GM19238 (cell line): Measurements from ENCODE around the gene DHX16.
"Not testable (repeated sequence)": the region's sequence is repeated elsewhere in the genome, so short reads cannot be mapped to it uniquely, and the experiment has no call there.

Source experiments
- DNase-seq: peaks from one replicate; pipeline ENCODE4 v3.0.0; 2011; ENCODE audit warnings: low spot score; ENCODE audit not compliant: insufficient read length

Gene DHX16

DNA sequence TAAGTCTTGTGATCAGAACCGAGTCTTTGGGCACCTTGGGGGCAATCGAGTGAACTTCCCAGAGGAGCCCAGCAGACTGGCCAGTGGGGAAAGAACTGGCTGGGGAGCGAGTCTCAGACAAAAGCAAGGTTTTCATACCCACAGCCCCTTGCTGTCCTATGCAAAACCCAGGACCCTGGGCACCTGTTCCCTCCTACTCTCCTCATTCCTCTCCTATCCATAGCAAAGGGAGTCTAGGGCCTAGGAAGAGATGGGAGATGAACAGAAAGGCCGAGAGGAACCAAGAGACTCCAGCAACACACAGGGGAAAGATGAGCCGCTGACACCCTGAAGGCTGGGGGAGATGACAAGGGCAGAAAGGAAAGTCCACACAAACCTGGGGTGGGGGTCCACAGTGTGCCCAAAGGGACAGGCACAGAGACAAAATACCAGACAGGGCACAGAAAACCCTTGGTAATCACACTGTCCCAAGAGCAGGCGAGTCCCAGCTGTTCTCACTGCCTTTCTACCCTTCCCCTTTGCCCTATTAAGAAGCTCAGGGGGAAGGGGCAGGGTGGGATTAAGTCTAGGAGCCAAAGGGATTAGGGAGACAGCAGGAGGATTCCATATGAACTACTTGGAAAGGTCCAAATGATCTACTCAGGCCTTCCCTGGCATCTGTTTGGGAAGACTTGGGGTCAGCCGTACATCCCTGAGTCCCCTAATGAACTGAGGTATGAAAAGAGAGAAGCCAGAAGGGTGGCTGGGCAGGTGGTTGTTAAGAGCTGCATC, 7.1 kb upstream of the DHX16 start:
- DNase-seq, result no peak

DNA sequence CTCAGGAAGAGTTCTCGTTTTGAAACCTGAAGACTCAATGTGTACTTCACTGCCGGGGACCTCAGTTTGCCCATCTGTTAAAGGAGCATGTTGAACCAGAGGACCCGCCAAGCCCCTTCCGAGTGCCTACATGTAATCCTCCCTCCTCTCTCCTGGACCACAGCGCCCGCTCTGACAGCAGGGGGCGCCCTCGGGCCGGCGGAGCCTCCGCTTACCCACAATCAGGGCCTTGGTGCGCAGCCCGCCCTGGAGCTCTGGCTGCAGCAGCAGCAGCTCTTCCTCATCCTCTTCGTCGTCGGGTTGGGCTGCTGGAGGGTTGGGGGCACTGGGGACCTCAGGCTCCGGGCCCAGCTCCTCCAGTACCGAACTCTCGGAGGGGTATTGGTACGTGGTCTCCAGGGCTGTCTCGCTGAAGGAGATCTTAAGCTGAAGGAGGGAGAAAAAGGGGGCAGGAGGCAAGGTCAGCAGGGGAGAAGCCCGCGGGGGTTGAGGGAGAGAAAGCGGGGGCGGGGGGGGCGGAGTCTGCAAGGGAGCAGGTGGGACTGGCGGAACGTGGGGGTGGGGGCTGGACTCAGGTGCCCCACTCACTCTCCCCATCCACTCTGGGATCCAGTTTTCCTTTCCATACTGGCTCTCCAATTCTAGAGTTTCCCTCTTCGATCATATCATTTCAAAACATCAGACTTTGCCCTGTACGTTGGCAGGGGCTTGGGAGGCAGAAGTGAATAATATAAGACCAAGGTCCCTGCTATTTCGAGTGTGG, 6.3 kb upstream of the DHX16 start:
- DNase-seq, result peak; percentile 81

DNA sequence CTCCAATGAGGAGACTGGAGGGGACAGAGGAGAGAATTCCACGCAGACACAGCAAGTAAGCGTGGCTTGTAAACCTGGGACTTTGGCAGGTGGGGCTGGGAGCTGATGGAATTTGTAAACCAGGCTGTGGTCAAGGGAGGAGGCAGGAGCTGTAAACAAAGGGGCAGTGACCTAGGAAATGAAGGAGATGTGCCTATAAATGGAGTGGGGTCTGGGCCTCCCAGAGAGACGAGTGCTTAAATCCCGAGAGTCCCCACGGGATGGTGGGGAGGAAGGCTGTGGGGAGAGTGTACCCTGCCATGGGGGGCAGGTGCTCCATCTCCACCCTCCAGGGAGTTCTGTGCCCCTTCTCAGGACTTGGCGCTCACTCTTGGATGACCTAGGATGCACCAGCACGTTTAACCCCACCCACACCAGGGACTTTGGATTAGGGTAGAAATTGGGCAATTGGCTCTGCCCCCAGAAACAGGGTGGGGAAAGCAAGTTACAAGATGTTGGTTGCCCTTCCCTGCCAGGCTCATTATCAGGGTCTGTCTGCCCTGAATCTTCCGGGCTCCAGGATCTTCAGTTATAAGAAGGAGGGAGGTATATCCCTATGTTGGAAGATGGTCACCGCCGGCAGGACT, 4.0 kb upstream of the DHX16 start:
- no peak for DNase-seq

DNA sequence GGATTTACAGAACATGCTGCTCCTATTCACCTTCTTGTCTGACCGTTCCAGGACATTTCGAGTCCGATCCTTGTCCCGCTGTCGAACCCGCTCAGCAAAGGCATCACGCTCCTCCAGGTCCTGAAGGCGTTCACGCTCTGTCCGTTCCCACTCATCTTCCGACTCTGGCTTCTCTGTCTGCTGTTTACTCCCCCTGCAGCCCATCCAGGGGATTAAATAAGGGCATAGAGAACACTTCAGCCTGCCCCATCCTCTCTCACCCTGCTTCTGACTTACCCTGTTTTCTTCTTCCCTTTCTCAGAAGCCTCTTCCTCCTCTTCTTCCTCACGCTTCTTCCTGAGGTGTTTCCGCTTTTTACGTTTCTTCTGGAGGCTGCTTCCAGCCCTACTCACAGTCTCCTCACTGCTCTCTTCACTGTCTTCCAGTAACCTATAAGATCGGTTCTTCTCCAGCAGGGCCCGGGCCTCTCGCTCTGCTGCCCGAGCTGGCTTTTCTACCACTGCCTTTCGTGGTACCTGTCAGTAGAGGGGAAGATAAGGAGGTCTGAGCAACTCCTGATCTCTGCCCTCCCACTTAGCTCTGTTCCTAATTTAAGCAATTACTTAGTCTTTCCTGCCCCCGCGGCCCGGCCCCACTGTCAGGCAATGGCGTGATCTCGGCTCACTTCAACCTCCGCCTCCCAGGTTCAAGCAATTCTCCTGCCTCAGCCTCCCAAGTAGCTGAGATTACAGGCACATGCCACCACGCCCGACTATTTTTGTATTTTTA, 1.9 kb downstream of the DHX16 start:
- no peak for DNase-seq

DNA sequence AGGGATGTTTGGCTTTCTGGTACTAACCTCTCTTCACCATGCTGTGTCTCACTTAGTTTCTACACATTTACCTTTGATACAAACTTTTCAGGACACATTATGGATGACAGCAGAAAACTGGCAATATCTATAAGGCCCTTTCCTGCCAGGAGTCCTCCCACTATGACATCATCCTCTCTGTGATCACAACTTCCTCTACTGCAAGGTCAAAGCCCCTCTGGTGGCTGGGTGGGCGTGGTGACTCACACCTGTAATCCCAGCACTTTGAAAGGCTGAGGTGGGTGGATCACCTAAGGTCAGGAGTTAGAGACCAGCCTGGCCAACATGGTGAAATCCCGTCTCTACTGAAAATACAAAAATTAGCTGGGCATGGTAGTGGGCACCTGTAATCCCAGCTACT, 6.5 kb downstream of the DHX16 start:
- DNase-seq, result not testable (repeated sequence)

DNA sequence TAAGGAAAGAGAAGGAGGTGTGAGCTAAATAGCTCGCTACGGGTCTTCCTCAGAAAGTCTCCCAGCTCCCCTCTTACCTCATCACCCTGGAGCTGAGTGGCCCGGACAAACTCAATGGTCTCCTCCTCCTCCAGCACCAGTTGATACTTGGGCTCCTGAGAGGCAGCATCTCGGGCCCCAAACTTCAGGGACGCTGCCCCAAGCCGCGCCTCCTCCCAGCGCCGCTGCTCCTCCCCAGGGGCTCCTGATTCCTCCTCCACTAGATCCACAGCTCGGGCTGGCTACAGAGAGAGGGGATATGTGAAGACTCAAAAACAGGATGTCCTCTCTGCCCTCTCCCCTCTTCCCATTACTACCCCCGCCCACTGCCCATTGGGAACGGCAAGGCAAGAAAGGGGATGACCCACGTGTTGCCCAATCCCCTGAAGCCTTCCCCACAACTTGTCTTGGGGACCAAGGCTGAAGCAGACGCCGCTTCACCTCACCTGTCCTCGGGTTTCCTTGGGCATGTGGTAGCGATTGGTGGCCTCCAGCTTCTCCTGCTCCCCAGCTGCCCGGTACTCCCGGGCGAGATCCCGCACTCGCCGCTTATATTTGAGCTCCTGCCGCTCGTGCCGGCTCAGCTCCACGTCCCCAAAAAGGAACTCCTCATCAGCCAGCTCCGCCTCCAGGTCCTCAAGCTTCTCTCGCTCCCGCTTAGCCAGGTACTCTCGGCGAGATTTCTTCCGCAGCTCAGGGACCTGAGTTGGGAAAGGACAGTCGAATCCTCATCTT, 7.6 kb downstream of the DHX16 start:
- no peak for DNase-seq

DNA sequence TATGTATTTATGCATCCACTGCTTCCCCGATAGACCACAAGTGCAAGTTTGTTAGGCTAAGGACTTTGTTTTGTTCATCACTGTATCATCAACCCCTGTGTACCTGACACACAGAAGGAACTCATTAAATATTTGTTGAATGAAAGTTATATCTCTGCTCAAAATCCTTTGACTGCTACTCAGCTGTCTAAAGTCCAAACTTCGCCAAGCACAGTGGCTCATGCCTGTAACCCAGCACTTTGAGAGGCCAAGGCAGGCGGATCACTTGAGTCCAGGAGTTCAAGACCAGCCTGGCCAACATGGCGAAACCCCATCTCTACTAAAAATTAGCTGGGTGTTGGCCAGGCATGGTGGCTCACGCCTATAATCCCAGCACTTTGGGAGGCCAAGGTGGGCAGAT, 14.9 kb downstream of the DHX16 start:
- DNase-seq, result not testable (repeated sequence)

DNA sequence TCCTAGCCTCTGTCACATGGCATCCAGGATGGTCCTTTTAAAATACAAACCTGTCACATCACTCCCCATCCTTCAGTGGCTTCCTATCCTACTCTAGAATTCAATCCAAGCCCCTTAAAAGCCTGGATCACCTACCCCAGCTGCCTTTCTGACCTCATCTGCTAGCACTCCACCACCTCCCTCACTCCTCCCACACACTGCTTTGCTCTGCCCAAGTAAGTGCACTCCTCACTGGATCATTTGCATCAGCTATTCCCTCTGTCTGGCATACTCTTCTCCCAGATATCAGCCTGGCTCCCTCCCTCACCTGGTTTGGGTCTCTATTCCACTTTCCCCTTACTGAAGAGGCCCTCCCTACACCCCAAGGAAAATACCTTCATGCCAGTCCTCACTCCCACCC, 15.4 kb downstream of the DHX16 start:
- DNase-seq, result no peak

DNA sequence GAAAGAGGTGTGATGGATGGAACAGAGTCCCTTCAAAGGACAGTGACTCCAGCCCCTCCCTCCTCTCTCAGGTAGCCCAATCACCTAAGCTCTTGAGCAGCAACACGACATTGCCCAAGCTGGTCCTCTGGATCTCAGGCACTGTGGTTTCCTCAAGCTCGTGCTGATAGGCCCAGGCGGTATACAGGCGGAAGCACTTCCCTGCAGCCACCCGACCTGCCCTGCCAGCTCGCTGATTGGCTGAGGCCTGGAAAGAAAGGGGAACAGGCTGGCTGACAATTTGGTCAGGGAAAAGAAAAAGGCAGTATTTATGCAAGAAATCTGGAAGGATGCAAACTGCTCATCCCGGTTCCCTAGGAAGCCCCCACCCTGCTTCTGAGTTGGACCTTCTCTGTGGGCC, 16.3 kb downstream of the DHX16 start:
- no peak for DNase-seq

DNA sequence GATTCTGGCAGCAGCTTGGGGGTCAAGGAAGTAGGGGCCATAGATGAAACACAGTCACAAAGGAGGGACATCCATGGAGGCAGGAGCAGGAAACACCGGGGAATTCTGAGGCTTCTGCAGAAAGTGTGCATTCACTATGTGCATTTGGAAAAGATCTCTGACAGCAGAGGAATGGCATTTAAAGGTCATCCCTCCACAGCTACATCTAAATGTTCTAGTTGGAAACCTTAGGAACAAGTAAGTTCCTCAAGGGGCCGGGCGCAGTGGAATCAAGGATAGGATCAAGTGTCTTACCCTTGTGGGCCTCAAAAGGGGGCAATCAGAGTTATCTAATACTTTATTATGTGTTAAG, 17.1 kb downstream of the DHX16 start:
- DNase-seq, result no peak

DNA sequence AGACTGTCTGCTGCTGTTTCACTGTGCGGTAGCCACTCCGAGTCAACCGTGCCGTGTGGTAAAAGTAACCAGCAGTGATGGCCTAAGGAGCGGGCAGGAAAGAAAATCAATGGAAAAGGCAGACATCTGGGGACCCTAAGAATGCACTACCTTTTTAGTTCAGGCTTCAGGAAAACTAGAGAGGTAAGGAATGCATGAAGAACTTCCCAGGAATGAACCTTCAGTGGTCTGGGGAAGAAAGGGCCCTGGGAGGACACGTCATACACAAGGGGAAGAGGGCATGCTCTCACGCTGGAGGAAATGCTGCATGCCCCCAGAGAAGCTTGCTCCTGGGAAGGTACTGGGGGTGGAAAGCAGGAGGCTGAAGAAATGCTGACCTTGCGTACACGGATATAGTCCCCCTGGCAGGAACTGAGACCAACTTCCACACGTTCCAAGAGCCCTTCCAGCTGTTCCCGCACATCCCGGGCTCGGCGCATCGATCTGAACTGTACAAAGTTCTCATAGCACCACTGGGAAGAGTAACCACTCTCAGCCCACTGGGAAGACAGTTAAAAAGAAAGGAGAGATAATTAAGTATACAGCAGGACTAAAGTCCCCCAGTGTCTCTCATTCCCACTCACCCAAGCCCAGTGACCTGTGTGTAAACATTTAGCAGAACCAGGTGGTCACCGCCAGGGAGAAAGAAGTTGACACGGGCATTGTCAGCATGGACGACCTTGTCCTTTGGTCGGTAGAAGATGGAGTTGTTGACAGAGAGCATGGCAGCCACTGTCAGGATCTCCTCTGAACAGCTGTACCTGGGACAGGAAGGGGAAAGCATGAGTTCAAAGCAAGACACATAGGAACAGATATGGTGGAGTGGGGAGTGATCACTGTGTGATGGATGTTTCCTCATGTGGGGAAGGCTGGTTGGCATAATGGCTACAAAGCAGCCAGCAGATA, 17.7 kb downstream of the DHX16 start:
- no peak for DNase-seq

DNA sequence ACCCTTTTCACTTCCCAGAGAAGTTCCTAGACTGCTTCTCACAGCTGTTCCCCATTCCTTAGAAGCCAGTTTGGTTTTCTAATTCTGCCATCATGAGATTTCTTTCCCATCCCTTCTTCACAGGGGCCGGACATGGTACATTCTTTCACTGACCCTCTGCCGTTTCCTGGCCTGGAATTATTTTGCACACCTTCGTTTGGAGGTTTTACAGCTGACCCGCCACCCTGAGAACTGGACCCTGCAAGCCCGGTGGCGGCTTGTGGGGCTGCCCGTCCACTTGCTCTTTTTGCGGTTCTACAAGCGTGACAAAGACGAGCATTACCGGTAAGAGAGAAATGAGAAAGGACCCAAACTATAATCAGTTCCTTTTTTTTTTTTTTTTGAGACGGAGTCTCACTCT, 21.7 kb downstream of the DHX16 start:
- no peak for DNase-seq

DNA sequence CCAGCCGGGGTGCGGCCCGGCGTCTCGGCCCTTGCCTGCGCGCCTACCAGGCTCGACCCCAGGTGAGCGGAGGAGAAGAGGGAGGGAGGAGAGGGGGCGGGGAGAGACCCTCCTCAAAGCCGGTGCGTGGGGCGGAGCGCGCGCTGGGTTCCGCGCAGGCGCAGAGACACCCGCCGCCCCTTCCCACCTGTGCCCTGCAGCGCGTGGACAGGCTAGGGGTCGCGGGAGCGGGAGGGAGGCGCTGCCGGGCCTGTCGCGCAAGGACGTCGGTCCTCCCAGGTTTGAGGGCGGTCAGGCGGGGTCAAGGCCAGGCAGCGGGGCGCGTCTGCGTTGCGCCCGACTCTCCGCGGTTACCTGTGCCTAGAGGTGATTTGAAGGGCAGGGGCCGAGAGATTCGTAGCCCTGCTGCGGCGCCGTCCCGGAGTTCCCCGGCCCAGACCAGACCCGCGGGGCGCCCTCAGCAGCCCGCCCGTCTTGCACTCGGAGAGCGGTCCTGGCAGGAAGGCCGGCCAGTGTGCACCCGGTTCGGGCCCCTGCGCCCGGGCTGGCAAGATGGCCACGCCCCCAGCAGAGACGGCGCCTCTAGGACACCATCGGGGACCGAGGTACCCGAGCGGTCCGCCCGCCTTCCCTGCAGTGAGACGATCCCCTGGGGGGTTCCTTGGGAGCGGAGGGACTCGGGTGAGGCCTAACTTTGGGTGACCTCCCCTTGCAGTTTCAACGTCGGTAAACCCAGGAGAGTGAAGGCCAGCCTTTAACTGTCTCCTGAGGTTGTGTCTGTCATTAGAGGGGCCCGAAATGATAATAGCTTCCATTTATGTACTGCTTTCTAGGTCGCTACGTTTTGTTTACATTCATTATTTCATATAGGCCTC, 25.3 kb downstream of the DHX16 start:
- DNase-seq, result peak; percentile 79

DNA sequence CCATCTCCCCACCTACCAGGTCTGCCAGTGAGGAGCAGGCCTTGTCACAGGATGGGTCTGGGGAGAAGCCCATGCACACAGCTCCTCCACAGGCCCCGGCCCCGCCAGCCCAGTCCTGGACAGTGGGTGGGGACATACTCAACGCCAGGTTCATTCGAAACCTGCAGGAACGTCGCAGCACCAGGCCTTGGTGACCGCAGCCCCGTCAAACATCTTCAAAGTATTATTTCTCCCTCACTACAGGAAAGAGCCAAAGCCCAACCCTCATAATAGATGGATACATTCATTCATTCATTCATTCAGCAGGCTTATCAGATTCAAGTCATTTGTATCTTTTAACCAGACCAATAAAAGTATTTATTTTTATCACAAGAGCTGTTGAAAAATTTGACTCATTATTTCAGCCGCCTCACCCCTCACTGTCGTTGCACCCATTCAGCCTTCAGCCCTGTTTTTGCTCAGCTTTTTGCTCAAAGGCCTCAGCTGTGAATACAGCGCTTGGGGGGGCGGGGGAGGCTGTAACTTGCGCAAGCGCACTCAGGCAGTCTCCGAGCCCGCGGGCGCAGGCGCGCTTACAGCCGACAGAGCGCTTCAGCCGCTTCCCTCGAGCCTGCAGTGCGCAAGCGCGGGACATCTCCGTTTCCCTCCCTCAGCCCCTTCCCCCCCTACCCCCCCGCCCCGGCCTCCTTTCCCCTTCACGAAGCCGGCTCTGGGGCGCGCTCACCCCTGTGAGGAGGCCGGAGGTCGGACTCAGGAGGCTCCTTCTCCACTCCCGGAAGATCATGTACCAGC, 26.2 kb downstream of the DHX16 start, which contains the start of gene C6orf136:
C6orf136 (plus strand) TSS at position 684 of the 792 bp plus-strand sequence; CDS start at position 783, 99 bp downstream.
- peak; percentile 94 for DNase-seq

DNA sequence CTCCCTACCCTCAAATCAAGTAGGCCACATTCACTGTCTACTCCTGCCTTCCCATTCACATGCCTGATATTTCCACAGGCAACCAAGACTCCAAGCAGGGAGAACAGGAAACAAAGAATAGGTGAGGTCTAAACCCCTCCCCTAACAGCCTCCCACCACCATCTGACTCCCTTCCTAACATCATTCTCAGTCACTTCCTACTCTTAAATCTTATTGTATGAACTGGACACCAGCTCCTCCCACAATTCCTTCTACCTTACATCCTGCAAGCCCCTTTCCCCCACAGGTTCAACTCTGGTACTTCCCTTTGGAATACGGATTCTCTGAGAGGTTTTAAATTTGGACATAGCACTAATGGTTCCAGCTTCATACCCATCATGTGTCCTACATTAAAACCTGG, 26.8 kb downstream of the DHX16 start:
- no peak for DNase-seq

DNA sequence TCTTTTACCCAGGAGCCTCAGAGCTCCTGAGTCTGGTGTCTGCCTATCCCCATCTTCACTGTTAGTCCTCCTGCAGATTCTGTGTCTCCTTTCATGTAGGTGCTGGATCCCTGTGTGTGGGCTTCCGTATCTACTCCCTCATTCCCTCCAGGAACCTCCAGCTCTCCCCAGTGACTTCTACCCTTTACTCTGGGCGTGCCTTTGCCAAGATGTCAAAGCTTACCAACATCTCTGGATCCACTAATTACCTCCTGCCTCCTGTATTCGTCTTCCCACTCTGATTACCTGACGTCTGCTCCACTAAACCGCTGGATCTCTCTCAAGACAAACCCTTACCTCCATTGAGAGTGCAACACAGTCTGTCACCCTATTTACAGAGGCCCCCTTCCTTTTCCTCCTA, 28.0 kb downstream of the DHX16 start:
- DNase-seq, result no peak

DNA sequence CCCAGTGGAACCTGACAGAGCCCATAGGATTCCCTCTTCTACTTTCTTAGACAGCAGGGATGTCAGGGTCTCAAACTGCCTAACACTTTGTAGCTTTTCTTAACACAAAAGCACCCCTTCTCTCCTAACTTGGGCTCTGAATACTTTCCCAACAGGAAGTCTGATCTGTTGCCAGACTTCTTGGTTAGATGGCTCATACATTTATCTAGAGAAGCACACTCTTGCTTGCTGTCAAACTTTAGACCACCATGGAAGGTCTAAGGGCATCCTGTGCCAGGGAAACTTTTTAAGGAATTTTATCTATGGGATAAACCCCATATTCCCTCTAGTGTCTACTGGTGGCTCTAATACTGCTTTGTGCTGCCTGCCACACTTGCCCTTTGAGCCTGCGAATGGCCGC, 29.1 kb downstream of the DHX16 start:
- no peak for DNase-seq

DNA sequence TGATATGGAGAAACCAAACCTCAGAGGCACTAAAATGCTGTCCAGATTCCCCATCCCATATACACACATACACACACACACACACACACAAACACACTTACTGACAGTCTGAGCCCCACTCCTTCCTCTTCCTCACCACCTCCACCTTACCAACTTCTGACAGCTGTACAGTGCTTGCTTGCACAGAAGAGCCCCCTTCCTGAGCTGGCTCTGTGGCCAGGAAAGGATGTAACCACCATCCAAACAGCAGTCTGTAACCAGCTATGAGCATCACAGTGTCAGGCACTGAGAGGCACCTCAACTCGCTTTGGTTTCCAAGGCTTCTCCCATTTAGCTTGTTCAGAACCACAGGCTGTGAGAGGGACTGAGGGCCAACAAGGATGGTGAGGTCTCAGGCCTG, 31.8 kb downstream of the DHX16 start:
- DNase-seq, result no peak
